ENCODE results near the gene TREML2.

- TF ChIP-seq, protein P1, sequence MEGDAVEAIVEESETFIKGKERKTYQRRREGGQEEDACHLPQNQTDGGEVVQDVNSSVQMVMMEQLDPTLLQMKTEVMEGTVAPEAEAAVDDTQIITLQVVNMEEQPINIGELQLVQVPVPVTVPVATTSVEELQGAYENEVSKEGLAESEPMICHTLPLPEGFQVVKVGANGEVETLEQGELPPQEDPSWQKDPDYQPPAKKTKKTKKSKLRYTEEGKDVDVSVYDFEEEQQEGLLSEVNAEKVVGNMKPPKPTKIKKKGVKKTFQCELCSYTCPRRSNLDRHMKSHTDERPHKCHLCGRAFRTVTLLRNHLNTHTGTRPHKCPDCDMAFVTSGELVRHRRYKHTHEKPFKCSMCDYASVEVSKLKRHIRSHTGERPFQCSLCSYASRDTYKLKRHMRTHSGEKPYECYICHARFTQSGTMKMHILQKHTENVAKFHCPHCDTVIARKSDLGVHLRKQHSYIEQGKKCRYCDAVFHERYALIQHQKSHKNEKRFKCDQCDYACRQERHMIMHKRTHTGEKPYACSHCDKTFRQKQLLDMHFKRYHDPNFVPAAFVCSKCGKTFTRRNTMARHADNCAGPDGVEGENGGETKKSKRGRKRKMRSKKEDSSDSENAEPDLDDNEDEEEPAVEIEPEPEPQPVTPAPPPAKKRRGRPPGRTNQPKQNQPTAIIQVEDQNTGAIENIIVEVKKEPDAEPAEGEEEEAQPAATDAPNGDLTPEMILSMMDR (conservative IDR thresholded peaks at IDR 0.05; ENCODE audit: low read depth, low read length) = no peak
- TF ChIP-seq EZH2phosphoT487 (IDR thresholded peaks at IDR 0.05; ENCODE audit: borderline replicate concordance, low read length) = no peak
- no peak for TF ChIP-seq EZH2 (IDR thresholded peaks at IDR 0.05; ENCODE audit: low read length, unreplicated experiment)
These were observed 23.3 kb downstream of the TREML2 start for GRCh38 chr6:41177695-41178094.

Data from PC-3 (cell line).